ENCODE measurements around the gene TRIM26.

Gene TRIM26

DNA sequence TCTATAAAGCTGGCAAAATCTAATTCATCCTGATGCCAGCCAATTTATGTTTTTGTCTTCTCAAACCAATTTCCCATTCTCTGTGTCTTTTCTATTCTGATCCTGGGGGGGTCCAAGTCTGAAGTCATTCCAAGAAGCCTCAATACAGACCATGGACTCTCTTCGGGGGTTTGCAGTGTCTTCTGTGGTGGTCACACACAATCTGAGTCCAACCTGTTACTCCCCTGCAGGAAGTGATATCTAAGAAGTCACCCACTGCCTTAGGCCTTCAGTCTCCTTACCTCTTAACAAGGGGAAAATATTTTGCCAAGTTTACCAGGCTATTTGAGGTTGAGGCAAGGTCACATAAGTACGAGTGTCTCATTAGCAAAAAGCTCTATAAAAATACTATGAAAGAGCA, 1.9 kb downstream of the TRIM26 start:
- DNase-seq (ENCODE audit: low spot score) (no peak), FAIRE-seq (no peak)

DNA sequence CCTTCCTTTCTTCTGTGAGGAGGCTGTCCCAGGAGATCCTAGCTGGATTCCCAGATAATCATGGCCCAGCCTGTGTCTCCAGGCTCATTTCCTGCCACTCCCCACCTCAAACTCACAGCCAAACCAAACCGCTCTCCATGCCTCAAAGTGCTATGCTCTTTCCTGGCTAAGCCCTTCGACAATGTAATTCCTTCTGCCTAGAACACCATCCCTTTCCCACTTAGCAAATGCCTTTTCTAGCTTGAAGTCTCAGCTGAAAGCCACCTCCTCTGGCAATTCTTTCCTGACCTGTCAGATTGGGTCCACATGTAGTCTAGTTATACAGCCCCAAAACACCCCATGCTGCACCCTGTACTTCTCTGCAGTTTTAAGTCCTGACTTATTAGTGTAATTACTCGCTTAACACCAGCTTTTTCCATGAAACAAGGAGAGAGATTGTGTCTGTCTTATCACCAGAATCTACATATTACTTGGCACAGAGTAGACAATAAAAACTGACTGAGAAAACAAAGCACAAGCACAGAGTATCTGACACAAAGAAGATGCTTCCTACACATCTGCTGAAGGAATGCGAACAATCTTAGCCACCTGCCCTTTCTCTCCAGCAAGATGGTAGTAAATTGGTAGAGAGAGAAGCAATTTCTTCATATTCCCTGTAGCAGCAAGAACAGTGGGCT, 5.4 kb downstream of the TRIM26 start:
- FAIRE-seq (no peak), DNase-seq (ENCODE audit: low spot score) (no peak)

DNA sequence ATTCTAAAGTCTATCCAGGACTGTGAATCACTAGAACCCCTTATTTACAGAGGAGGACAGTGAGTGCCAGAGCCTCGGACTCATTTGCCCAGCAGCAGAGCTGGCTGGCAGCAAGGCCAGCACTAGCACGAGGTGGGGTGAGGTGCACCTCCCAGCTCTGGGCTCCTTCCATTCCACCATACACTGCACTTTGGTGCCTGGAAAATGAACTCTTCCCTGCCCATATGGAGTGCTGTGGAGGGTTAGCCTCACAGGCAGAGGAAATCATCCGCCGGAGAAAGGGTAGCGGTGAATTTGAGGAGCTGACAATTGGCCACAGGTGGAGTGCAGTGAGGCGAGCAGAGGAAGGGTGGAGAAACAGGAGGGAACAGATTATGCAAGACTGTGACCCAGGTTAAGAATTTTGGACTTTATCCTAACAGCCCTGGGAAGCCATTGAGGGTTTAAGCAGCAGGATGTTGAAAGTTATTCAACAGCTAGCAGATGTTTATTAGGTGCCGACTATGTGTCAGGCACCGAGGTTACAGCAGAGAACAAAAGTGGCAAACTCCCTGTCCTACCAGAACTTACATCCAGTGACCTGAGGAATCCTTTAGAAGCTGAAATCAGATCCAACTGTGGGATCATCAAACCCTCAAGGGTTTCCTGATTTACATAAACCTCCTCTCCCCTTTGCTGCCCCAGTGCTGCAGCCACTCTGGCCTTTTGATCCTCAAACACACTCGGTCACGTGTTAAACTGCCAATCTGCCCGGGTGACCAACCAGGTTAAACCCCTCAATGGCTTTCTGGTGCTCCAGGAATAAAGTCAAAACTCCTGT, 6.2 kb downstream of the TRIM26 start:
- FAIRE-seq = no peak

GRCh38 chr6:30206152-30206551, 7.1 kb downstream of the TRIM26 start:
- DNase-seq (ENCODE audit: low spot score) (peak; percentile 57), FAIRE-seq (peak; percentile 78)

More for the DNA sequence above, 6.2 kb downstream of the TRIM26 start:
- no peak for DNase-seq (ENCODE audit: low spot score)

DNA sequence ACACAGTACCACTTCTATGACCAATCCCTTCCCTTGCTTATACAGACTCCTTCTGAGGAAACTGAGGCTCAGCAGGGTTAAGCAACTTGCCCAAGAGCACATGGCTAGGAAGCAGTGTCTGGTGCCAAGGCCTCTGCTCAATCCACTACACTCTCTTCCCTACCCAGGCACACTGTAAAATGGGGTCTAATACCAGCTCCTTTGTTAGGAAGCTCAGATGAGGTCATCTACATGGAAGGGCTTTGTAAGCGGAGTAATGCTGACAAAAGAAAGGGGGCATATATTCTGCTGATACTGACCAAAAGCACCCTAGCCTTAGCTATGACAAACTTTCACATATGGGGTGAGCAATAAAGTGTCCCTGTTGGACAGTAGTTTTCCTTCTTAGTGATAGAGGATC, 9.1 kb downstream of the TRIM26 start:
- DNase-seq (ENCODE audit: low spot score) (no peak), FAIRE-seq (no peak)

DNA sequence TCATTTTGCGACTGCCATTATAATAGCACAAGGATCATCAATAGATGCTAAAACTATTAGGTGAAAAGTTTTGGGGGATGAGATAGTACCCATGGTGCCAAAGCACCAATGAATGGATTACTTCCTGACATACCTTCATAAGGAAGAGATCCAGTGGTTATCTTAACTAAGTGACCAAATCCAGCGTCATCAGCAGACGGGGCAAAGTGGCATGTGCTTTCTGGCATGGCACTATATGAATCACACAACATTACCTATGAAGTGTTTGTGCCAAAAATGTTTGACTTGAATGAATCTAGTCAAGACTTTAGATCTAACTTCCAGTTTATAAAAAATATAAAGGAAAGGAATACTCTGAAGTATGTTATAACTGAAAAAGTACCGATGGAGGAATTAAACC, 10.8 kb downstream of the TRIM26 start:
- no peak for DNase-seq (ENCODE audit: low spot score)
- FAIRE-seq = no peak

- FAIRE-seq (no peak), DNase-seq (ENCODE audit: low spot score) (no peak)
These were observed 12.5 kb downstream of the TRIM26 start for GRCh38 chr6:30200551-30201281.

- FAIRE-seq (no peak), DNase-seq (ENCODE audit: low spot score) (no peak)
These were observed 14.8 kb downstream of the TRIM26 start for GRCh38 chr6:30198166-30199084.

DNA sequence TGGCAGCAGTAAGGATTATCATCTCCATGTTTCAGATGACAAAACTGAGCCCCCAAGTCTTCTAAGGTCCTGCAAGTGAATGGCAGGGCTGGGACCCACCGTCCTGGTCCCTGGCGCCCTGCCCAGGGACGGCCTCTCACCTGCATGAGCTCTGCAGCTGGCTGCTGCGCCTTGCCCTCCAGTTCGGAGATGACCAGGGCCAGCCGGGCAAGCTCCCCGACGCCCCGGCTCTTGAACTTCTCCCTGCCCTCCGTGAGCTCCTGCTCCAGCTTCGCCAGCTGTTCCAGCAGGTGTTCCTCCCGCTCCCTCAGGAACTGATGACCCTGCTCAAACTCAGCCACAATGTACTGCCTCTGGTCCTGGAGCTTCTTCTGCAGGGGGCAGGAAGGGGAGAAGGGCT, 16.8 kb downstream of the TRIM26 start:
- FAIRE-seq = no peak
- DNase-seq (ENCODE audit: low spot score) = no peak

DNA sequence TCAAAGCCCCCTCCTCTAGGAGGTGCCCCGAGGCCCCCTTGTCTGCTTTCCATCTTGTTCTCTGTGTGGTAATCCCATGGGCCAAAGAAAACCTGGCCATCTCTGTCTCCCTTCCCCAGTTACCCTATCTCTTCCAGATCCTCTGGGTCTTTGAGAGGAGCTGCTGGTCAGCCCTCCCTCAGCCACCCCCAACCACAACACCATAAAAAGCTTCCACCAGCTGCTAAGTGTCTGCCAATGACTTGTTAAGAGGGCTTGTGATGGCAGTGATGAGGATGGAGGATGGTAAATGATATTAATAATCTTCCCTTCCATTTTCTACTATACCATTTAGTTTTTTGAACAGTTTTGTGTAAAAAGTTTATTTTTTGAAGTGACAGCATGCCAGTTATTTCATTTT, 17.3 kb downstream of the TRIM26 start:
- DNase-seq (ENCODE audit: low spot score) (no peak), FAIRE-seq (no peak)

GRCh38 chr6:30194797-30195690, 18.2 kb downstream of the TRIM26 start:
- FAIRE-seq = no peak

GRCh38 chr6:30192076-30192475, 21.1 kb downstream of the TRIM26 start:
- FAIRE-seq (no peak), DNase-seq (ENCODE audit: low spot score) (no peak)

More at GRCh38 chr6:30194797-30195690, 18.2 kb downstream of the TRIM26 start:
- DNase-seq (ENCODE audit: low spot score) = no peak

- FAIRE-seq = no peak
- no peak for DNase-seq (ENCODE audit: low spot score)
These were observed 24.7 kb downstream of the TRIM26 start for GRCh38 chr6:30188541-30188940.

DNA sequence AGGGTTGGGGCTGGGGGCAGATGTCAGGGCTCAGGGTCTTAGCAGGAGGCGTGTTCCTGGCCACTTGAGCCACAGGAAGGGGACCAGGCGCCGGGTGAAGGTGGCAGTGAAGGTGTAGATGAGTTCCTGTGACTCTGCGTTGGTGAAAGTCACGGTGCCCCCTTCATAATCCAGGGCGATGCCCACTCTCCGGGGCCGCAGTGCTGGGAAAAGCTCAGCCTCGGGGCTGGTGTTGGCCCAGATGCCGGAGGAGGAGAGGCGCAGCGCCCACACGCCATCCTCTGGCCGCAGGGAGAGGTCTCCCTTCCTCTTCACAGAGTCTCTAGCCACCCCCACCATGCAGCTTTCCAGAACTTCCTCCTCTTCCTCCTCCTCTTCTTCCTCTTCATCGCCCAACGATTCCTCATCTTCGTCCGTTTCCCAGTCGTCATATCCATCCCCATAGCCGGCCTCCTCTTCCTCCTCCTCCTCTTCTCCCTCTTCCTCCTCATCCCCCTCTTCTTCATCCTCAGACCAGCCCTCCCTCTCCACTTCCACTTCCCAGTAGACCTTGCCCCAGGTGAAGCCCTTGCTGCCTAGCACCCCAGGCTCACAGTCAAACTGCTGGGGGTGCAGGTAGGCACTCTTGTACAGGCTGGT, 27.2 kb downstream of the TRIM26 start:
- no peak for FAIRE-seq

GRCh38 chr6:30184417-30185031, 28.7 kb downstream of the TRIM26 start:
- DNase-seq (ENCODE audit: low spot score) (no peak), FAIRE-seq (no peak)

More for the DNA sequence above, 27.2 kb downstream of the TRIM26 start:
- DNase-seq (ENCODE audit: low spot score) = no peak

- DNase-seq (ENCODE audit: low spot score) (no peak), FAIRE-seq (no peak)
These were observed 33.1 kb downstream of the TRIM26 start for GRCh38 chr6:30180145-30180544.

DNA sequence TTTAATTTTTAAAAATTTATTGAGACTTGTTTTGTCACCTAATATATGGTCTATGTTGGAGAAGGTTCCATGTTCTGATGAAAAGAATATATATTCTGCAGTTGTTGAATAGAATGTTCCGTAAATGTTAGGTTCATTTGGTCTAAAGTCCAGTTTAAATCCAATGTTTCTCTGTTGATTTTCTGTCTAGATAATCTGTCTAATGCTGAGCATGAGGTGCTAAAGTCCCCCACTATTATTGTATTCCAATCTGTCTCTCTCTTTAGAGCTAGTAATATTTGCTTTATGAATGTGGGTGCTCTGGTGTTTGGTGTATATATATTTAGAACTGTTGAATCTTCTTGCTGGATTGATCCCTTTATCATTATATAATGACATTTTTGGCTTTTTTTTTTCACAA, 34.4 kb downstream of the TRIM26 start:
- no peak for DNase-seq (ENCODE audit: low spot score)
- FAIRE-seq = no peak

DNA sequence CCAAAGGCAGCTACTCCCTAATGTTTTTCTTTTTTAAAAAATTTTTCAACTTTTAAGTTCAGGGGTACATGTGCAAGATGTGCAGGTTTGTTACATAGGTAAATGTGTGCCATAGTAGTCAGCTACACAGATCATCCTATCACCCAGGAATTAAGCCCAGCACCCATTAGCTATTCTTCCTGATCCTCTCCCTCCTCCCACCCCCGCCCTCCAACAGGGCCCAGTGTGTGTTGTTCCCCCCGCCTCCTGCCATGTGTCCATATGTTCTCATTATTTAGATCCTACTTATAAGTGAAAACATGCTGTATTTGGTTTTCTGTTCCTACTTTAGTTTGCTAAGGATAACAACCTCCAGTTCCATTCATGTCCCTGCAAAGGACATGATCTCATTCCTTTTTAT, 37.4 kb downstream of the TRIM26 start:
- no peak for FAIRE-seq
- DNase-seq (ENCODE audit: low spot score) = no peak

DNA sequence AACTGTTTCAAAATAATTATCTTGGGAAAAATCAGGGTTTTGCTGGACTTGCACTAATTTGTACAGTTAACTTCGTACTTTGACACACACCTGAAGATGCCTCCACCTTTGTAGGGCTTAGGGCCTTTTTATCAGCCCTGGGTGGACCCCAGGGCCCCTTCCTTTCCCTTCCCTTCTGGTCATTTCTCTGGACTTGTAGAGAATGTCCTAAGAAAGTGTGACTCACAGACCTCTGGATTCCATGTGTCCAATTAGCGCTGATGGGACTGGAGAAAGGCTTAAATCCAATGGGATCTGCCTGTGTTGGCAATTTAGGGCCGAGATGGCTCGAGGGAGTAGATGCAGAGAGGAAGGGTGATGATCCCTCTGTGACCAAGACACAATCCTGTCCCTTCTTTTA, 40.5 kb downstream of the TRIM26 start:
- no peak for DNase-seq (ENCODE audit: low spot score)
- FAIRE-seq = no peak
